Mesenteric fat pad (tissue), 1 donor: ENCODE measurements around the gene PIP5K1B. TPM values are rescaled to one million over a fixed set of nuclear protein-coding genes. Genes with fewer than 3 reads are reported as not detected.

ENCODE experiments used
- DNase-seq: peaks from one replicate; pipeline ENCODE4 v3.0.0-alpha.2; 2020; ENCODE audit warnings: low spot score
- total RNA-seq: library from RNA; stranded (reverse); fragmentation: NEBNext Ultra II Directional; extraction: Animal tissue kit (Norgen Biotek cat#: 25700); gene quantifications from one replicate; pipeline ENCODE4 v1.2.1, GENCODE V29; 2021
- donor health status: DM: yes; HTN: yes; CAD: no.

The PIP5K1B gene
- total RNA-seq, 1 donor from 2014 or later = 0.74 TPM

- DNase-seq = no peak
Observed at GRCh38 chr9:68947842-68948569, 243.0 kb downstream of the PIP5K1B start.

- no peak for DNase-seq
Observed at GRCh38 chr9:68949271-68950000, 244.4 kb downstream of the PIP5K1B start.

GRCh38 chr9:68950188-68950587, 245.1 kb downstream of the PIP5K1B start:
- DNase-seq = no peak

- DNase-seq = no peak
Observed at GRCh38 chr9:68950689-68951088, 245.6 kb downstream of the PIP5K1B start.

- DNase-seq = no peak
Observed at GRCh38 chr9:68951879-68952659, 247.0 kb downstream of the PIP5K1B start.

- no peak for DNase-seq
Observed at GRCh38 chr9:68953771-68954170, 248.7 kb downstream of the PIP5K1B start.

GRCh38 chr9:68955330-68955729, 250.3 kb downstream of the PIP5K1B start:
- no peak for DNase-seq

- no peak for DNase-seq
Observed at GRCh38 chr9:68957479-68957878, 252.4 kb downstream of the PIP5K1B start.

GRCh38 chr9:68961587-68961986, 256.5 kb downstream of the PIP5K1B start:
- no peak for DNase-seq

- DNase-seq = no peak
Observed at GRCh38 chr9:68963416-68963815, 258.4 kb downstream of the PIP5K1B start.

GRCh38 chr9:68964102-68964541, 259.1 kb downstream of the PIP5K1B start:
- DNase-seq = no peak

- DNase-seq = no peak
Observed at GRCh38 chr9:68964765-68965164, 259.7 kb downstream of the PIP5K1B start.

GRCh38 chr9:68966496-68966944, 261.5 kb downstream of the PIP5K1B start:
- no peak for DNase-seq

GRCh38 chr9:68967800-68968199, 262.8 kb downstream of the PIP5K1B start:
- no peak for DNase-seq

GRCh38 chr9:68969538-68969937, 264.5 kb downstream of the PIP5K1B start:
- no peak for DNase-seq

- no peak for DNase-seq
Observed at GRCh38 chr9:68970151-68970550, 265.1 kb downstream of the PIP5K1B start.

- no peak for DNase-seq
Observed at GRCh38 chr9:68973619-68974018, 268.6 kb downstream of the PIP5K1B start.

- DNase-seq = no peak
Observed at GRCh38 chr9:68974431-68974830, 269.4 kb downstream of the PIP5K1B start.

GRCh38 chr9:68974901-68975300, 269.9 kb downstream of the PIP5K1B start:
- DNase-seq = no peak

- DNase-seq = no peak
Observed at GRCh38 chr9:68975365-68976043, 270.5 kb downstream of the PIP5K1B start.

GRCh38 chr9:68978066-68978465, 273.0 kb downstream of the PIP5K1B start:
- DNase-seq = no peak
